ENCODE data around the gene TMEM61.

The TMEM61 gene

GRCh38 chr1:54973205-54973921 is 7.1 kb upstream of the TMEM61 start:
- peak; percentile 69 for TF ChIP-seq CTCF (conservative IDR thresholded peaks at IDR 0.05)
- no peak overlapping the region for H3K27ac ChIP-seq

- H3K27ac ChIP-seq, result no peak overlapping the region
- no peak for TF ChIP-seq CTCF (conservative IDR thresholded peaks at IDR 0.05)
These were observed 4.9 kb upstream of the TMEM61 start for GRCh38 chr1:54975356-54976108.

GRCh38 chr1:54976747-54977146 is 3.7 kb upstream of the TMEM61 start:
- no peak overlapping the region for H3K27ac ChIP-seq
- TF ChIP-seq CTCF (conservative IDR thresholded peaks at IDR 0.05), result no peak

GRCh38 chr1:54977533-54978297 is 2.7 kb upstream of the TMEM61 start:
- no peak for TF ChIP-seq CTCF (conservative IDR thresholded peaks at IDR 0.05)
- H3K27ac ChIP-seq, result no peak overlapping the region

- no peak overlapping the region for H3K27ac ChIP-seq
- no peak for TF ChIP-seq CTCF (conservative IDR thresholded peaks at IDR 0.05)
These were observed 1.7 kb upstream of the TMEM61 start for GRCh38 chr1:54978528-54979326.

- TF ChIP-seq CTCF (conservative IDR thresholded peaks at IDR 0.05), result no peak
These were observed 1.0 kb upstream of the TMEM61 start for GRCh38 chr1:54979327-54979891.

More at GRCh38 chr1:54979327-54979891, 1.0 kb upstream of the TMEM61 start:
- H3K27ac ChIP-seq, result no peak overlapping the region

Data from VCaP (cell line).